Smooth muscle cell (in vitro differentiated cells): ENCODE results near the gene ANKRD16. TPM values are rescaled to one million over a fixed set of nuclear protein-coding genes. Genes with fewer than 3 reads are reported as not detected.

Source experiments
- DNase-seq: peaks from one replicate; lab custom pipeline; 2025; ENCODE audit not compliant: unreplicated experiment; lab: John Stamatoyannopoulos, UW
- H2AFZ ChIP-seq: fragments of 200-600 bp; sonication (generic); 2 replicates; pipeline ENCODE4 v1.6.0; 2016; ENCODE audit warnings: antibody characterized with exemption, low read depth, mild to moderate bottlenecking
- H3F3A ChIP-seq: fragments of 200-600 bp; sonication (generic); 2 replicates; pipeline ENCODE4 v1.6.0; 2017; ENCODE audit warnings: antibody characterized with exemption, low read depth
- H3K27ac ChIP-seq: fragments of 200-600 bp; sonication (generic); 2 replicates; pipeline ENCODE4 v1.5.1; 2016; ENCODE audit warnings: low read depth, mild to moderate bottlenecking
- H3K27me3 ChIP-seq: fragments of 200-600 bp; sonication (generic); 2 replicates; pipeline ENCODE4 v1.6.1; 2016; ENCODE audit warnings: low read depth, mild to moderate bottlenecking
- H3K36me3 ChIP-seq: fragments of 200-600 bp; sonication (generic); 2 replicates; pipeline ENCODE4 v1.5.1; 2016; ENCODE audit warnings: low read depth
- H3K4me1 ChIP-seq: fragments of 200-600 bp; sonication (generic); 2 replicates; pipeline ENCODE4 v1.5.1; 2016; ENCODE audit warnings: low read depth
- H3K4me2 ChIP-seq: fragments of 200-600 bp; sonication (generic); 2 replicates; pipeline ENCODE4 v1.6.0; 2016; ENCODE audit warnings: mild to moderate bottlenecking
- H3K4me3 ChIP-seq: fragments of 200-600 bp; sonication (generic); 2 replicates; pipeline ENCODE4 v1.5.1; 2016; ENCODE audit warnings: mild to moderate bottlenecking
- H3K79me2 ChIP-seq: fragments of 200-600 bp; sonication (generic); 2 replicates; pipeline ENCODE4 v1.6.0; 2016; ENCODE audit warnings: low read depth, mild to moderate bottlenecking
- H3K9ac ChIP-seq: fragments of 200-600 bp; sonication (generic); 2 replicates; pipeline ENCODE4 v1.6.0; 2016; ENCODE audit warnings: low read depth
- H3K9me3 ChIP-seq: fragments of 200-600 bp; sonication (generic); replicated peaks from 2 replicates; pipeline ENCODE4 v1.5.1; 2016; ENCODE audit warnings: low read depth
- H4K20me1 ChIP-seq: fragments of 200-600 bp; sonication (generic); 2 replicates; pipeline ENCODE4 v1.6.0; 2016; ENCODE audit warnings: low read depth
- whole genome bisulfite sequencing: methylation state at CpG from one replicate; pipeline ENCODE4 v1.1.7; 2016; ENCODE audit warnings: low lambda C conversion rate; 5-methylcytosine and 5-hydroxymethylcytosine counted together
- polyA plus RNA-seq: library from polyadenylated mRNA; unstranded; fragments of >200 nt; fragmentation: Nextera tagmentation; extraction: Ambion mirVana; gene quantifications from 2 replicates; pipeline ENCODE4 v1.2.1, GENCODE V29; 2016
- total RNA-seq: library from RNA; depleted of rRNA; stranded (reverse); fragments of >200 nt; gene quantifications from 2 replicates; pipeline ENCODE4 v1.2.3, GENCODE V29; 2014
- TF ChIP-seq, protein P1 (sequence below): fragments of 200-600 bp; sonication (generic); IDR thresholded peaks from 2 replicates; pipeline ENCODE4 v1.5.1; 2017; ENCODE audit warnings: borderline replicate concordance, mild to moderate bottlenecking, antibody characterized with exemption; ENCODE audit not compliant: insufficient read depth, poor library complexity, severe bottlenecking

The ANKRD16 gene
- total and polyA plus RNA-seq, 2 experiments from 2014 or later, result 2.7 to 10.3 TPM

DNA sequence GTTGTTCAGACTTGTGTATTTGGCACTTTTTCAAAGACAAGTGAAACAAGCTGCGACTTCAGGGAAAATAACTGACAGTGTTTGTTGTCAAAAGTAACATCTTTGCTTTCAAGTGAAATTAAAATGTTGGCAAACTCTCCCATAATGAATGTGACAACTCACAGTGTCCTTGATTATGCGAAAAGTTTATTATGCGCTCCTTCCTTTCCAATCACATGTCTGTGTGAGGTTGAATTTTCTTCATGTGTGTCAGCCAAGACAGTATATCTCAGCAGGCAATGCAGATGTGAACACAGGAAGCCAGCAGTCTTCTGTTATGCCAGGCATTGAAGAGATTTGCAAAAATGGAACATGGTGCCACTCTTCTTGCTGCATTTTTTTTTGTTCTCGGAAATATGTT, 29.1 kb upstream of the ANKRD16 start:
- no peak overlapping the region for H3K27ac ChIP-seq
- no peaks in the 10 kb centered on the region for H3K9me3 ChIP-seq
- H3F3A ChIP-seq, result no peaks in the 10 kb centered on the region
- no peak overlapping the region for H3K4me3 ChIP-seq
- H3K36me3 ChIP-seq, result peaks cover 36% of the 10 kb centered on the region
- WGBS, result 96% methylated on average over 4 of the region's 4 CpGs
- H3K4me2 ChIP-seq, result no peak overlapping the region
- H3K4me1 ChIP-seq, result no peaks in the 10 kb centered on the region
- H3K9ac ChIP-seq, result no peak overlapping the region
- H2AFZ ChIP-seq, result no peak overlapping the region
- no peaks in the 10 kb centered on the region for H3K79me2 ChIP-seq
- no peaks in the 10 kb centered on the region for H3K27me3 ChIP-seq
- TF ChIP-seq, protein P1, sequence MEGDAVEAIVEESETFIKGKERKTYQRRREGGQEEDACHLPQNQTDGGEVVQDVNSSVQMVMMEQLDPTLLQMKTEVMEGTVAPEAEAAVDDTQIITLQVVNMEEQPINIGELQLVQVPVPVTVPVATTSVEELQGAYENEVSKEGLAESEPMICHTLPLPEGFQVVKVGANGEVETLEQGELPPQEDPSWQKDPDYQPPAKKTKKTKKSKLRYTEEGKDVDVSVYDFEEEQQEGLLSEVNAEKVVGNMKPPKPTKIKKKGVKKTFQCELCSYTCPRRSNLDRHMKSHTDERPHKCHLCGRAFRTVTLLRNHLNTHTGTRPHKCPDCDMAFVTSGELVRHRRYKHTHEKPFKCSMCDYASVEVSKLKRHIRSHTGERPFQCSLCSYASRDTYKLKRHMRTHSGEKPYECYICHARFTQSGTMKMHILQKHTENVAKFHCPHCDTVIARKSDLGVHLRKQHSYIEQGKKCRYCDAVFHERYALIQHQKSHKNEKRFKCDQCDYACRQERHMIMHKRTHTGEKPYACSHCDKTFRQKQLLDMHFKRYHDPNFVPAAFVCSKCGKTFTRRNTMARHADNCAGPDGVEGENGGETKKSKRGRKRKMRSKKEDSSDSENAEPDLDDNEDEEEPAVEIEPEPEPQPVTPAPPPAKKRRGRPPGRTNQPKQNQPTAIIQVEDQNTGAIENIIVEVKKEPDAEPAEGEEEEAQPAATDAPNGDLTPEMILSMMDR, result no peak
- H4K20me1 ChIP-seq, result no peaks in the 10 kb centered on the region
- no peak for DNase-seq

DNA sequence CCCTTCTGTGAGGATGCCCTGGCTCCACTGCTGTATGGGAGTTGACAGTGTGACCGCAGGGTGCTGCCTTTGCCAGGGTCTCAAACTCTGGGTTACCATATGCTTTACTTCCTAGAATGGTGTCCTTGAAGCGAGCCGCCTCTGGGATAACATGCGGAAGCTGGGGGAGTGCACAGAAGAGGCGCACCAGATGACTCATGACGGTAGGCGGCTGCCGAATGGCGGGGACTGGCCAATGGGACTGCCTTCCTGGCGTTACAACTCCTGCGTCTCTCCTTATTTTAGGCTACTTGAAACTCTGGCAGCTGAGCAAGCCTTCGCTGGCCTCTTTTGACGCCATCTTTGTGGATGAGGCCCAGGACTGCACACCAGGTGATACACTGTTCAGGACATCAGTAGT, 27.6 kb upstream of the ANKRD16 start:
- H3K27me3 ChIP-seq, result no peaks in the 10 kb centered on the region
- no peaks in the 10 kb centered on the region for H3K9me3 ChIP-seq
- peaks cover 36% of the 10 kb centered on the region for H3K36me3 ChIP-seq
- no peak overlapping the region for H3K4me2 ChIP-seq
- DNase-seq, result no peak
- TF ChIP-seq, protein P1, result no peak
- H3K27ac ChIP-seq, result no peak overlapping the region
- 96% methylated on average over 13 of the region's 13 CpGs for WGBS
- H2AFZ ChIP-seq, result no peak overlapping the region
- H3K79me2 ChIP-seq, result no peaks in the 10 kb centered on the region
- H3F3A ChIP-seq, result no peaks in the 10 kb centered on the region
- H3K4me3 ChIP-seq, result no peak overlapping the region
- H3K9ac ChIP-seq, result no peak overlapping the region
- no peaks in the 10 kb centered on the region for H3K4me1 ChIP-seq
- no peaks in the 10 kb centered on the region for H4K20me1 ChIP-seq

DNA sequence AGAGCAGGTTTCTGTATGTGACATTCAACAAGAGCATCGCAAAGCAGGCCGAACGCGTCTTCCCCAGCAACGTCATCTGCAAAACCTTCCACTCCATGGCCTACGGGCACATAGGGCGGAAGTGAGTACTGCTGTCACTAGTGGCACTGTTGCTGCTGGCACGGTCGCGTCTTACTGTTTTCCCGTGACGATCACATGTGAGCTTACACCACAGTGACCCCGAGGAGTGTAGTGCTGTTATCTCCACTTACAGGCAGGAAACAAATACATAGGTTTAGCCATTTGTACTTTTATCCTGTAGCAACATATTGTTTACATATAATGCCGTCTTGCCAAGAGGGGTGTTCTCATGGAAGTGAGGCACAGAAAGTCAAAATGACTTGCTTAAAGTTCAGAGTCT, 25.8 kb upstream of the ANKRD16 start:
- peaks cover 35% of the 10 kb centered on the region for H3K36me3 ChIP-seq
- no peaks in the 10 kb centered on the region for H4K20me1 ChIP-seq
- no peak overlapping the region for H3K27ac ChIP-seq
- H3K4me1 ChIP-seq, result no peaks in the 10 kb centered on the region
- TF ChIP-seq, protein P1, result no peak
- WGBS, result 98% methylated on average over 14 of the region's 14 CpGs
- no peaks in the 10 kb centered on the region for H3F3A ChIP-seq
- H3K9ac ChIP-seq, result no peak overlapping the region
- no peaks in the 10 kb centered on the region for H3K9me3 ChIP-seq
- no peak overlapping the region for H2AFZ ChIP-seq
- no peak for DNase-seq
- no peak overlapping the region for H3K4me2 ChIP-seq
- H3K79me2 ChIP-seq, result no peaks in the 10 kb centered on the region
- H3K27me3 ChIP-seq, result no peaks in the 10 kb centered on the region
- H3K4me3 ChIP-seq, result no peak overlapping the region

DNA sequence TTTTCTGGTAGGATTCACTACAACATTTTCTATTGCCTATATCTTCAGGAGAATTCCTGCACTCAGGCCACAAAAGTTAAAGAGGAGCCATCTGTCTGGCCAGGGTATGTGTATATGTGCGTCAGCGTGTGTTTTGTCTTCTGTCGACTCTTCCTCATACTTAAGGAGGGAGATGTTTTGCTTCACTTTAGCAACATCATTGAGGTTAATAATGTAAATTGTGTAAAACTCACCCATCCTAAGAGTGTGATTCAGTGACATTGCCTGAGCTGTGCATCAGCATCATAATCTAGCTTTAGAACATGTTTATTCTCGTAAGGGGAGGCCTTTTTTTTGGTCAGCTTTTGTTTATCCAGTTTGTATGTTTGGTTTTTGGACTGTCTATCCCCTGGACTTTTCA, 24.0 kb upstream of the ANKRD16 start:
- Histone ChIP-seq H3K79me2 (no peaks in the 10 kb centered on the region), H3K27me3 (no peaks in the 10 kb centered on the region), H3K27ac (no peak overlapping the region), H3F3A (no peaks in the 10 kb centered on the region), H3K9me3 (no peaks in the 10 kb centered on the region), H3K4me1 (no peaks in the 10 kb centered on the region), H4K20me1 (no peaks in the 10 kb centered on the region), H3K36me3 (peaks cover 29% of the 10 kb centered on the region), H3K9ac (no peak overlapping the region), H3K4me2 (no peak overlapping the region), H2AFZ (no peak overlapping the region), H3K4me3 (no peak overlapping the region)
- no peak for DNase-seq
- TF ChIP-seq, protein P1, result no peak
- WGBS, result 97% methylated on average over 4 of the region's 4 CpGs
